ENCODE measurements around the gene MAP3K19.

MAP3K19 gene

GRCh38 chr2:135076556-135076955, 29.3 kb upstream of the MAP3K19 start:
- no peak for ATAC-seq (ENCODE audit: insufficient read depth, low read depth)
- TF ChIP-seq CTCF (IDR thresholded peaks at IDR 0.05; ENCODE audit: borderline replicate concordance, extremely low read depth, low read length, poor library complexity, severe bottlenecking) (no peak), EZH2 (IDR thresholded peaks at IDR 0.05; ENCODE audit: borderline replicate concordance, low read depth, low read length, severe bottlenecking) (no peak)

GRCh38 chr2:135074216-135074615, 27.0 kb upstream of the MAP3K19 start:
- Histone ChIP-seq H3K36me3 (ENCODE audit: insufficient read depth, low read length) (peaks cover 31% of the 10 kb centered on the region), H3K4me1 (ENCODE audit: insufficient read depth, low read length) (no peaks in the 10 kb centered on the region), H3K79me2 (ENCODE audit: insufficient read depth, low read length) (peaks cover 22% of the 10 kb centered on the region)

More at GRCh38 chr2:135076556-135076955, 29.3 kb upstream of the MAP3K19 start:
- Histone ChIP-seq H4K20me1 (ENCODE audit: insufficient read depth, low read length) (no peaks in the 10 kb centered on the region), H3K27ac (ENCODE audit: low read length) (no peak overlapping the region), H3K4me3 (ENCODE audit: low read depth in 1 of 2, low read length in 2 of 2) (no peak overlapping the region), H3K9me3 (ENCODE audit: insufficient read depth, low read length, severe bottlenecking) (peaks cover 28% of the 10 kb centered on the region), H3K36me3 (ENCODE audit: insufficient read depth, low read length) (peaks cover 18% of the 10 kb centered on the region), H3K4me1 (ENCODE audit: insufficient read depth, low read length) (no peaks in the 10 kb centered on the region), H3K9ac (ENCODE audit: low read depth, low read length) (no peak overlapping the region), H3K27me3 (ENCODE audit: insufficient read depth, low read length, poor library complexity) (no peaks in the 10 kb centered on the region), H3K79me2 (ENCODE audit: insufficient read depth, low read length) (peaks cover 22% of the 10 kb centered on the region), H3K4me2 (ENCODE audit: insufficient read depth, low read length) (no peak overlapping the region), H2AFZ (ENCODE audit: low read depth, low read length) (no peak overlapping the region)
- DNase-seq = no peak

GRCh38 chr2:135072125-135072997, 25.1 kb upstream of the MAP3K19 start:
- TF ChIP-seq CTCF (IDR thresholded peaks at IDR 0.05; ENCODE audit: borderline replicate concordance, extremely low read depth, low read length, poor library complexity, severe bottlenecking) (no peak), EZH2 (IDR thresholded peaks at IDR 0.05; ENCODE audit: borderline replicate concordance, low read depth, low read length, severe bottlenecking) (no peak)
- DNase-seq (no peak), ATAC-seq (ENCODE audit: insufficient read depth, low read depth) (no peak)
- Histone ChIP-seq H3K9me3 (ENCODE audit: insufficient read depth, low read length, severe bottlenecking) (peaks cover 49% of the 10 kb centered on the region), H3K4me3 (ENCODE audit: low read depth in 1 of 2, low read length in 2 of 2) (no peak overlapping the region), H3K79me2 (ENCODE audit: insufficient read depth, low read length) (peaks cover 22% of the 10 kb centered on the region), H3K36me3 (ENCODE audit: insufficient read depth, low read length) (peaks cover 33% of the 10 kb centered on the region), H2AFZ (ENCODE audit: low read depth, low read length) (no peak overlapping the region), H3K4me1 (ENCODE audit: insufficient read depth, low read length) (no peaks in the 10 kb centered on the region), H4K20me1 (ENCODE audit: insufficient read depth, low read length) (no peaks in the 10 kb centered on the region), H3K27ac (ENCODE audit: low read length) (no peak overlapping the region), H3K4me2 (ENCODE audit: insufficient read depth, low read length) (no peak overlapping the region), H3K9ac (ENCODE audit: low read depth, low read length) (no peak overlapping the region), H3K27me3 (ENCODE audit: insufficient read depth, low read length, poor library complexity) (no peaks in the 10 kb centered on the region)

More at GRCh38 chr2:135074216-135074615, 27.0 kb upstream of the MAP3K19 start:
- H3K4me3 ChIP-seq (ENCODE audit: low read depth in 1 of 2, low read length in 2 of 2) = no peak overlapping the region
- H3K27ac ChIP-seq (ENCODE audit: low read length) = no peak overlapping the region
- no peak for ATAC-seq (ENCODE audit: insufficient read depth, low read depth)
- H3K9me3 ChIP-seq (ENCODE audit: insufficient read depth, low read length, severe bottlenecking) = peaks cover 47% of the 10 kb centered on the region
- no peaks in the 10 kb centered on the region for H3K27me3 ChIP-seq (ENCODE audit: insufficient read depth, low read length, poor library complexity)
- no peak overlapping the region for H3K9ac ChIP-seq (ENCODE audit: low read depth, low read length)
- no peak overlapping the region for H3K4me2 ChIP-seq (ENCODE audit: insufficient read depth, low read length)
- H2AFZ ChIP-seq (ENCODE audit: low read depth, low read length) = no peak overlapping the region
- no peak for DNase-seq
- H4K20me1 ChIP-seq (ENCODE audit: insufficient read depth, low read length) = no peaks in the 10 kb centered on the region
- TF ChIP-seq CTCF (IDR thresholded peaks at IDR 0.05; ENCODE audit: borderline replicate concordance, extremely low read depth, low read length, poor library complexity, severe bottlenecking) (no peak), EZH2 (IDR thresholded peaks at IDR 0.05; ENCODE audit: borderline replicate concordance, low read depth, low read length, severe bottlenecking) (no peak)

Measured in DND-41 (cell line).